AG09319 (cell line): ENCODE results near the gene KHNYN.

Source experiments
- DNase-seq: peaks from one replicate; pipeline ENCODE4 v3.0.0-alpha.2; 2010; ENCODE audit warnings: low read depth; ENCODE audit errors: extremely low read depth
- CTCF ChIP-seq: IDR thresholded peaks from 2 replicates; pipeline ENCODE4 v1.5.1; 2011; ENCODE audit warnings: low read depth, mild to moderate bottlenecking, inconsistent platforms, low read length, moderate library complexity

Gene KHNYN

GRCh38 chr14:24417832-24418491, 11.8 kb upstream of the KHNYN start:
- no peak for DNase-seq
- no peak for TF ChIP-seq CTCF

GRCh38 chr14:24418492-24418873, 11.3 kb upstream of the KHNYN start:
- TF ChIP-seq CTCF = no peak
- DNase-seq = no peak

- DNase-seq = no peak
Observed at GRCh38 chr14:24422261-24422660, 7.5 kb upstream of the KHNYN start.

GRCh38 chr14:24422694-24423601, 6.8 kb upstream of the KHNYN start:
- no peak for DNase-seq
- no peak for TF ChIP-seq CTCF

More at GRCh38 chr14:24422261-24422660, 7.5 kb upstream of the KHNYN start:
- TF ChIP-seq CTCF = no peak

GRCh38 chr14:24425704-24426103, 4.0 kb upstream of the KHNYN start:
- no peak for TF ChIP-seq CTCF
- peak; percentile 40 for DNase-seq

GRCh38 chr14:24426150-24426911, 3.4 kb upstream of the KHNYN start:
- no peak for DNase-seq
- TF ChIP-seq CTCF = no peak
